ENCODE results near the gene ADORA2A.

DNA sequence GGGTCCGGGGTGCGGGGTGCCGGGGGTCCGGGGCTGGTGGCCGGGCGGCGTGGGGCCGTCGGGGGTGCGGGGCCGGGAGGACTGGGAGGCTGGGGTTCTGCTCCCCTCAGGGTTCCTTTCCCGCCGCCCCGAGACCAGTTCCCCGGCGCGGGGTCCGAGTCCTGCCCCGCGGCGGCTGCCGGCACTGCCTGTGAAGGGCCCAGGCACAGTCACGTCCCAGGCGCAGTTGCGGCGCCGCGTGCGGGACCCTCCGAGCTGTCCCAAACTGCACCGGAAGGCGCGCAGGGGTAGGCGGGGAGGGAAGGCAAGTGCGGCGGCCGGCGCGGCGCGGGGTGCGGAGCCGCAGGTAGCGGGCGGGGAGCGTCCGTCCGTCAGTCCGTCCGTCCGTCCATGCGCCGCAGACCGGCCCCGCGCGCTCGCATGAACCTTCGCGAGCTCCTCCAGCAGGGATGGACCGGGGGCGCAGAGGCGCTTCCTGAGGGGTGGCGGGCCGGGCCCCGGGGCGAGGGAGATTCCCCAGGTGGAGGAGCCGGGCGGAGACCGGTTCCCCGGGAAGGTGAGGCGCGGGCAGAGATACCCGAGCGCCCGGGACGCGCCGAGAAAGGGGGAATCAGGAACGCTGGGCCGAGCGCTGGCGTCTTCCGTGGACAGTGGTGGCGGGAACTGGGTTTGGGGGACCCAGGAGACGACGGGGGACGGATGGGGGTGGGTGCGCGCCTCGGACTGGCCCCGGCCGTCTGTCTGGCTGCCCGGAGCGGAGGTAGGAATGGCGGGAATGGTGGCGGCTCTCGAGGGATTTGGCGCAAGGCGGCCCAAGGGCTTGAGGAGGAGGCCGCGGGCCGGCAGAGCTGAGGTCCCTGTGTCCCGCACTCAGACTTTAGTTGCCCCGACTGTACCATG lies 3.1 kb upstream of the ADORA2A start:
- TF ChIP-seq POLR2A (IDR thresholded peaks at IDR 0.05) (no peak), POLR2AphosphoS5 (IDR thresholded peaks at IDR 0.05) (no peak)
- TF ChIP-seq, protein P1, sequence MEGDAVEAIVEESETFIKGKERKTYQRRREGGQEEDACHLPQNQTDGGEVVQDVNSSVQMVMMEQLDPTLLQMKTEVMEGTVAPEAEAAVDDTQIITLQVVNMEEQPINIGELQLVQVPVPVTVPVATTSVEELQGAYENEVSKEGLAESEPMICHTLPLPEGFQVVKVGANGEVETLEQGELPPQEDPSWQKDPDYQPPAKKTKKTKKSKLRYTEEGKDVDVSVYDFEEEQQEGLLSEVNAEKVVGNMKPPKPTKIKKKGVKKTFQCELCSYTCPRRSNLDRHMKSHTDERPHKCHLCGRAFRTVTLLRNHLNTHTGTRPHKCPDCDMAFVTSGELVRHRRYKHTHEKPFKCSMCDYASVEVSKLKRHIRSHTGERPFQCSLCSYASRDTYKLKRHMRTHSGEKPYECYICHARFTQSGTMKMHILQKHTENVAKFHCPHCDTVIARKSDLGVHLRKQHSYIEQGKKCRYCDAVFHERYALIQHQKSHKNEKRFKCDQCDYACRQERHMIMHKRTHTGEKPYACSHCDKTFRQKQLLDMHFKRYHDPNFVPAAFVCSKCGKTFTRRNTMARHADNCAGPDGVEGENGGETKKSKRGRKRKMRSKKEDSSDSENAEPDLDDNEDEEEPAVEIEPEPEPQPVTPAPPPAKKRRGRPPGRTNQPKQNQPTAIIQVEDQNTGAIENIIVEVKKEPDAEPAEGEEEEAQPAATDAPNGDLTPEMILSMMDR (IDR thresholded peaks at IDR 0.05) = no peak

All from breast epithelium (tissue), 3 donors.